Activated CD4-positive, alpha-beta T cell treated with anti-CD3 and anti-CD28 coated beads, Interleukin-2, Interleukin-4, amounts not matched to agents 100 ng/mL and 50 ng/mL, durations not matched to agents 16 hours and 8 hours (primary cell): ENCODE measurements around the gene PPP2R3B.
"Not testable (repeated sequence)": the region's sequence is repeated elsewhere in the genome, so short reads cannot be mapped to it uniquely, and the experiment has no call there.

Experiments used
- DNase-seq: peaks from one replicate; pipeline ENCODE4 v3.0.0-alpha.2; 2020; ENCODE audit warnings: low spot score

PPP2R3B gene

GRCh38 chrX:338281-338835 is 48.3 kb downstream of the PPP2R3B start:
- no peak for DNase-seq

DNA sequence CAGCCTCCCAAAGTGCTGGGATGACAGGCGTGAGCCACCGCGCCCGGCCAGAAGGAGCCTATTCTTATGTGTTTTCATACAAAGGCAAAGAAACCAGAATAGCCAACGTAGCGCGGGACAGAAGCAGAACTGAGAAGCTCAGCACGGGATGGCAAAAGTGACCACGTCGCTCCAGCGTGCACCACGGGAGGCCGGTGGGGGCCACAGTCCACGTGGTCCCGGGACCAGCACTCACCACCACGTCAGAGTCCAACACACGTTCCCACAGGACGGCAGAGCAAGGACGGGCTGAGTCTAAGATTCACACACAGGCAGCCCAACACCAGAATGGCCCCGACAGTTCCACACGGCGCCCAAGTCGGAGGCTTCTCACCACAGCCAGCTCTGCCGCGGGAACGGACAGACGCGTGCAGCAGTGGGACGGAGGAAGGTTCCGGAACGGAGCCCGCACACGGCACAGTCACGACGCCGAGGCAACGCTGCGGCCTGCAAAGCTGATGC is 49.3 kb downstream of the PPP2R3B start:
- no peak for DNase-seq

DNA sequence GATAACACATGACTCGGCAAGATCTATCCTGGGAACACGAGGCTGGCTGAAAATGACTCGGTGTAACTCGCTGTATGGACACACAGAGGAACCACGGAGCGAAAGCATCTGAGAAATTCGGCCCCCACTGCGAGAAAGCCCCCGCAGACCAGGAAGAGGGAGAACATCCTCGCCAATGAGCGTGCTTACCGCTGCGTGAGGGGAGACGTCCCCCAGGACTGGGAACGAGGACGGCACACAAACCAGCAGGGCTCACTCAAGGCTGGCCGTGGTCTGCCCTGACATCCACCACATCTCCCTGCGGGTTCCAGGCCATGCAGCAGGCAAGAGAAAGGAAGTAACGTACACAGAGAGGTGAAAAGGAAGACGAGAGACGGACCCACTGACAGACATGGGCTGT is 50.5 kb downstream of the PPP2R3B start:
- DNase-seq: no peak

DNA sequence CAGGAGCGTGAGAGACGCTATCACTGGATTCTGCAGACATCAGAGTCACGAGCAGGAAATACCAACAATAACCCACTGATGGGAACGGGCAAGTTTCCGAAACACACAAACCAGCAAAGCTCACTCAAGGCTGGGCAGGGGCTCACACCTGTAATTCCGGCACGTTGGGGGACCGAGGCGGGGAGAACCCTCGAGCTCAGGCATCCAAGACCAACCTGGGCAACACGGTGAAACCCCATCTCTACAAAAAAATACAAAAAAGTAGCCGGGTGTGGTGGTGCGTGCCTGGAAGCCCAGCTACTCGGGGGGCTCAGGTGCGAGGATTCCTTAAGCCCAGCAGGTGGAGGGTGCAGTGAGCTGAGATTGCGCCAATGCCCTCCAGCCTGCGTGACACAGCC is 51.0 kb downstream of the PPP2R3B start:
- DNase-seq: no peak

- no peak for DNase-seq
These were observed 51.5 kb downstream of the PPP2R3B start for GRCh38 chrX:334971-335757.

DNA sequence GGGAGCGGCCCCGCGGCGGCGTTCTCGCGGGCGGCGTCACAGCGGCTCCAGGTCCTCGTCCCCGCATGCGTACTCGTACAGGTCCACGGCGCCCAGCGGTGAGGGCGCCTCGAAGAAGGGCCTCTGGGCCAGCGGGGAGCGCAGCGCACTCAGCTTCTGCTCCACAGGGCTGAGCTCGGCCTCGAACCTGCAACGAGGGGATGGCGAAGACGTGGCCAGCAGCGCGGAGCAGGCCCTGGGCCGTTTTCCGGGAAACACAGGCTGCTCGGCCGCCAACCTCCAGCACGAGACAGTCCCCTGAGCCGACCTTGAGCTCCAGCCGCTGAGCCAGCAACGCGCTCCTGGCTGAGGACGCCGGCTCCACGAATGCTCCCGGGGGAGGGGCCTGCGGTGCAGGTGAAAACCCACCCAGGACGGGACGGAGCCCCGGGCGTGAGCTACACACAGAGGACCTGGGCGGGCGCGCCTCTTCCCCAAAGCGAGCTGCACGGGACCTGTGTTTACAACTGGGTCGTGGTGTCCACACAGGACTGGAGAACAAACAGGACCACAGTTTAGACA is 52.3 kb downstream of the PPP2R3B start:
- DNase-seq: no peak

DNA sequence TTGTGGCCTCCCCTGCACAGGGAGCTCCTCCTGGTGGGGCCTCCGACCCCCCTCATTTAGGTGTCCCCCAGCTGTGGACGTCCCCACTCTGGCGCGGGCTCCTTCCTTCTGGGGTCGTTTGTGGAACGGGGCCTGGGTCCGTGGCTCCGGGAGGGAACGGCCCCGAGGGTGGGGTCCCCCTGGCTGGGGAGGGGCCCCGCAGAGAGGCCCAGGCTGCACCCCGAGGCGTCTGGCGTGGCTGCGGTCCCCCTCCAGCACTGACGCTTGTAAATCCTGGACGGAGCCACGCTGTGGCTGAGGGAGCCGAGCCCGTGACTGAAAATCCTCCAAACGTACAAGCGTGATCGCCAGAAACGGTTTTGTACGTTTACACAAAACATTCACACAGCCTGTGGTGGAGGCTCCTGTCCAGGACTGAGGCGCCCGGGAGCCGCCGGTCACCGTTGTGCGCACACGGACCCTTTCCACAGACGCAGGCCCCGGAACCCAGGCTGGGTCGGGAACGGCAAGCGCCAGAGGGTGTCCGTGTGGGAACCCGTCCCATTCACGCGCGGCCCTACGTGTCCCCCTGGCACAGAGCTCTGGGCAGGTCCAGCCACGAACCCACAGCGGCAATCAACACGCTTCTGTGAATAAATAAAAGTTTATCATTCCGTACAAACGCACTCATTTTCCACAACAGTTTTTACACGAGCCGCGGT is 52.9 kb downstream of the PPP2R3B start:
- DNase-seq: no peak

- DNase-seq: no peak
These were observed 53.6 kb downstream of the PPP2R3B start for GRCh38 chrX:332916-333610.

DNA sequence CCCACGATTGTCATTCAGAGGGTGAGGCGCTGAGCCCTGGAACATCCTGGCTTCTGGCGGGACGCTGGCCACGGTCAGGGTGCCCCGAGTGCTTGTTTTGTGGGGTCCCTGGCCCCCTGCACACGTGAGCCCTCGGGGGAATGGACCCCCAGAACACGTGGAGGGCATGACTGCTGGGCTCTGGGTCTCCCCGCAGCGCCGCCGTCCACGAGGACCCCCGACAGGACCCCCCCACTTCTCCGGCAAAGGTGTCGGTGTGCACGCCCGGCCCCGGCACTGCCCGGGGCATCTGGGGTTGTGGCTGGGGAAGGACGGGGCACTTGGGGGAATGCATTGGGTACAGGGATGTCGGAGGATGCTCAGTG is 54.2 kb downstream of the PPP2R3B start:
- no peak for DNase-seq

- no peak for DNase-seq
These were observed 54.7 kb downstream of the PPP2R3B start for GRCh38 chrX:331825-332495.

DNA sequence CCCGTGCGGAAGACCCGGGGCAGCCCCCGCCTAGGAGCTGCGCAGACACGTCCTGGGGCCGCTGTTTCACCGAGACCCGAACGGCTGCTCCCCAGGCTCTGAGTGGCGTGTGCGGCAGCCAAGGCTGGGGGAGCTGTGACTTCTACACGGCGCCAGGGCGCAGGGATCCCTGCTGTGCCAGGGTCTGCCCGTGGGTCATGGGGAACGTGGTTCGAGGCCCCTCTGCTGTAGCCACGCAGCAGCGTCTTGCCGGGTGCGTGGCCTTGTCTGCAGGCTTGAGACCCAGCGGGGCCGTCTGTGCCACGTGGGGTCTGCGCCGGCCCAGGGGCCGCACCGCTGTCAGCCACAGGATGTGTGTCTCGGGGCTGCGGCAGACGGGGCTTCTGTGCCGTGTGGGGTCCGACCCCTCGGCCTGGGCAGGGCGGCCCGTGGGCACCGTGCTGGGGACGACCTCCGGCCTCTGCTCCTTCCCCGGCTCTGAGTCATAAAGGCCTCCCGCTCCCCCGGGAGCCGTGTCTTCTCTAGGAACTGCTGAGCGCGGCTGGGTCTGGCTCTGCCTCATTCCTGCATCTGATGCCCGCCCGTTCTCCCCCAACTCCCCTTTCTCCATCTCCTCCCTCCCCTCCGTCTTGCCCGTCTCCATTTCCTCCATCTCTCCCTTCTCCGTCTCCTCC is 55.4 kb downstream of the PPP2R3B start:
- no peak for DNase-seq

GRCh38 chrX:330726-331150 is 56.0 kb downstream of the PPP2R3B start:
- no peak for DNase-seq

DNA sequence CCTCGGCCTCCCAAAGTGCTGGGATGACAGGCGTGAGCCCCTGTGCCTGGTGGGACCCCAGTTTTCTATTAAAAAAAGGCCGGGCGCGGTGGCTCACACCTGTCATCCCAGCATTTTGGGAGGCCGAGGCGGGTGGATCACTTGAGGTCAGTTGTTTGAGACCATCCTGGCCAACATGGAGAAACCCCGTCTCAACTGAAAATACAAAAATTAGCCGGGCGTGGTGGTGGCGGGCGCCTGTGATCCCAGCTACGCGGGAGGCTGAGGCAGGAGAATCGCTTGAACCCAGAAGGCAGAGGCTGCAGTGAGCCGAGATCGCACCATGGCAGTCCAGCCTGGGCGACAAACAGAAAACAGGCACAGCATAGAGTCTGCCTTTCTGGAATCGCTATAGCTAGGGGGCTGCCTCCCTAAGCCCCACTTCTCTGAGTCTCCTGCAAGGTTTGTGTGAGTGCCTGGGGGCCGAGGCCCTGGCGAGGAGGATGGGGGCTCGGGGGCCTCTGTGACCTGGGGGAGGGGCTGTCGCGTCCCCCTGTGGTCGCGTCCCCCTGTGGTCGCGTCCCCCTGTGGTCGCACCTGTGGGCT is 56.5 kb downstream of the PPP2R3B start:
- not testable (repeated sequence) for DNase-seq

DNA sequence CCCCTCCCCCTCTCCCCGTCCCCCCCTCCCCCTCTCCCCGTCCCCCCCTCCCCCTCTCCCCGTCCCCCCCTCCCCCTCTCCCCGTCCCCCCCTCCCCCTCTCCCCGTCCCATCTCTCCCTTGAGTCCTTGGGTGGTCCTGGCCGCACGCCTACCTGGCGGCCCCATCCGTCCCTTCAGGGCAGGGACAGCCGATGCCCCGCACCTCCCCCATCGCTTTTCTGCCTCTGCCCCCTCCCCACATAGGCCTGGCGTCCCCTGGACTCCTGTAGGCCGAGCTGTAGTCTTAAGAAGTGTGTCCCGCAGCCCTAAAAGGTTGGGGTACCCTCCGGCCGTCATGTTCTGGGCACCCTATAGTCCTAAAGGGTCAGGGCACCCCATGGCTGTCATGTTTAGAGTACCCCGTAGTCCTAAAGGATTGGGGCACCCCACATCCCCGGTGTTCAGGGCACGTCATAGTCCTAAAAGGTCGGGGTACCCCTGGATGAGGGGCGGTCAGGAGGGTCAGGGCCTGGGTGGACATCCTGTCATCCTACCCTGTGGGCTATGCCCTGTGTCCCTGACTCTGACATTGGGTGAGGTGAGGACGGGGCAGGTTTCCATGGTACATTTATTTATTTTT is 57.3 kb downstream of the PPP2R3B start:
- no peak for DNase-seq

DNA sequence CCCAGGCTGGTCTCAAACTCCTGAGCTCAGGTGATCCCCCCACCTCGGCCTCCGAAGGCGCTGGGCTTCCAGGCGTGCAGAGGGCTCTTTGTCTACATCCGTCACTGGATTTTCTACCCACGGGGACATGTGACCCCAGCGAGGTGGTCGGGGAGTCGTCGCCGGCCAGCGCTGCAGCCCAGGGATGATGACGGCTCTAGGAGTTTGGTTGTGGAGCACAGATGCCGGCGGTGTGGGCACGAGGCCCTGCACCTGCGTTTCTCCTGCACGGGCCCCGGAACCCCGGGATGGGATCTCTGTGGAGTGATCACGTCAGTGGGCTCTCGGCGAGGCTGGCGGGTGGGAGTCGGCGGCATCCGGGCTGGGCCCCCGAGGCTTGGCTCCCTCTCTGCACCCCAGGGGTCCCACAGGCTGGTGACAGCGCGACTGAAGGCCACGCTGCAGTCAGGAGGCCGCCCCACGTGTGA is 59.0 kb downstream of the PPP2R3B start:
- no peak for DNase-seq

- DNase-seq: not testable (repeated sequence)
These were observed 62.0 kb downstream of the PPP2R3B start for GRCh38 chrX:324664-325063.

DNA sequence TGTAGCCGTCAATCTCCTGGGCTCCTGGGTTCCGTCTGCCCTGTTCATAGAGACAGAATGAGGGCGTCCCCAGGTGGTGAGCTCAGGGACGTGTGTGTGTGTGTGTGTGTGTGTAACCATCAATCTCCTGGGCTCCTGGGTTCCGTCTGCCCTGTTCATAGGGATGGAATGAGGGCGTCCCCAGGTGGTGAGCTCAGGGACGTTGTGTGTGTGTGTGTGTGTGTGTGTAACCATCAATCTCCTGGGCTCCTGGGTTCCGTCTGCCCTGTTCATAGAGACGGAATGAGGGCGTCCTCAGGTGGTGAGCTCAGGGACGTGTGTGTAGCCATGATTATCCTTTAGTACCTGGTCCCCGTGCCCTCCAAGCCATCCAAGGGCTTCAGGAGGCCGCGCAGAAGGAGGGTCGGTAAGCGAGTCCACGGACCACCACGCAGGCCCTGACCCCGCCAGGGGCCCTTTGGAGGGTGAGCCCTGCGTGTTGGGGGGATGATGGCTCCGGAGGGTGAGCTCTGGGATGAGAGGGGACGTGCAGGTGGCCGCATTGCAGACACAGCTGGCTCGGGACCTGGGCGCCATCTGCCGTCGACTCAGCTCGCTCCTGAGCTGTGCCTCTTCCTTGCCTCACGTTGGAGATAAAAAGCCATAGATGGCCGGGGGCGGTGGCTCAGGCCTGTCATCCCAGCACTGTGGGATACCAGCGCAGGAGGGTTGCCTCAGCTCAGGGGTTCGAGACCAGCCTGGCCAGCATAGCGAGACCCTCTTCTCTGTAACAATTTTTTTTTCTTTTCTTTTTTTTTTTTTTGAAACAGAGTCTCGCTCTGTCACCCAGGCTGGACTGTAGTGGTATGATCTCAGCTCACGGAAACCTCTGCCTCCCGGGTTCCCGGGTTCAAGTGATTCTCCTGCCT is 62.7 kb downstream of the PPP2R3B start:
- no peak for DNase-seq

DNA sequence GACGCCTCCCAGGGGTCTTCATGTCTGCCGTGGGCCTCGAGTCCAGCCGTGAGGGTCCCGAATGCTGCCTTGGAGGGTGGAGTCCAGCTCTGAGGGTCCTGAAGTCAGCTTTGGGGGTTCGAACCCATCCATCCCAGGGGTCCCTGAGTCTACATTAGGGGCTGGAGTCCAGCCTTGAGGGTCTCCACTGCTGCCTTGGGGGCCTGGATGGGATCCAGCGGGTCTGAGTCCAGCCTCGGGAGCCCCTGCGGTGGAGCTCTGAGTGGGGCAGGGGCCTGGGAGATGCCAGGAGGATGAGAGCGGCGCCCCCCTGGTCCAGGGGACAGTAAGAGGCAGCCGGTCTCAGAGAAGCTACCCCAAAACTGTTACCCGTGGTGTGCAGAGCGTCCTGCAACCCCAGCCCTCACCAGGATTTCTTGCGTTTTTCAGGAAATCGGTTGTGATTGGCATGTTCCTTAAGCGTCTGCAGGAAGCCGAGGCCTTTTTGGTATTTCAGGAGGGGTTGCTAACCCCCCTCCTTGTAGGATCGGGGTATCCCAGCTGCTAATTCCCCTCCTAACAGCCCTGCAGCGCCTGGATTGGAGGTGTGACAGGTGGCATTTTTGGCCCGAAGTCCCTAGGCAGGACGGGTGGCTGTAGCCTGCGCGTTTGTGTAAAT is 66.5 kb downstream of the PPP2R3B start:
- DNase-seq: no peak
